K562 (cell line): ENCODE results near the gene SLC25A33. TPM values are rescaled to one million over a fixed set of nuclear protein-coding genes. Genes with fewer than 3 reads are reported as not detected.

Source experiments
- ATAC-seq: fragments of 200-7000 bp; cut with Tn5 transposase; 3 replicates; pipeline ENCODE4 v1.9.1; 2020; ENCODE audit warnings: moderate library complexity
- BruUV-seq: library from RNA; stranded (reverse); fragments of 400-500 nt; replicated peaks from 2 replicates; lab custom pipeline; 2021; lab: Mats Ljungman, UMichigan
- CTCF ChIA-PET: fragments of 300-600 bp; formaldehyde crosslinking; extraction: SDS; loops from one replicate; lab custom pipeline; 2021; ENCODE audit warnings: low intra/inter-chr PET ratio; lab: Yijun Ruan, JAX
- POLR2A ChIA-PET: fragments of 300-600, 350-650 bp; sonication (Branson Sonifier 250); formaldehyde crosslinking; extraction: SDS; loops from one replicate; lab custom pipeline; 2021; ENCODE audit warnings: antibody characterized with exemption, inconsistent platforms; lab: Yijun Ruan, JAX
- DNase-seq, 4 experiments: peaks; one replicate each; pipeline versions ENCODE4 v3.0.0 to v3.0.0-alpha.2; 2011 to 2018; ENCODE audit warnings: low spot score in 3 of 4, mixed read lengths in 3 of 4; ENCODE audit errors: extremely low read depth in 1 of 4
- FAIRE-seq: peaks from 2 replicates; lab custom pipeline; 2011; peaks lifted over from hg19 to GRCh38; lab: Jason Lieb, UNC
- H2AFZ ChIP-seq: 2 replicates; pipeline ENCODE4 v1.6.0; 2011; ENCODE audit warnings: low read depth, low read length, control low read depth, inconsistent platforms
- H3K27ac ChIP-seq: fragments of 200-600 bp; 3 replicates; pipeline ENCODE4 v1.8.0; 2011; ENCODE audit warnings: low read depth, mild to moderate bottlenecking, control low read depth, inconsistent platforms, low read length, moderate library complexity, mixed read lengths; ENCODE audit errors: extremely low read depth
- H3K27me3 ChIP-seq, 2 experiments: fragments of 300-600 bp in 1 of 2; 2 replicates in 1 of 2; 3 replicates in 1 of 2; pipeline versions ENCODE4 v1.6.0 to v1.8.0; 2011; ENCODE audit warnings: inconsistent platforms in 2 of 2, low read length in 2 of 2, mild to moderate bottlenecking in 1 of 2, mixed read lengths in 1 of 2, moderate library complexity in 1 of 2; ENCODE audit not compliant: control insufficient read depth in 2 of 2, insufficient read depth in 2 of 2
- H3K36me3 ChIP-seq: fragments of 300-600 bp; 3 replicates; pipeline ENCODE4 v1.8.0; 2011; ENCODE audit warnings: mild to moderate bottlenecking, low read length, inconsistent platforms; ENCODE audit not compliant: control insufficient read depth, insufficient read depth
- H3K4me1 ChIP-seq, 2 experiments: fragments of 200-600 bp in 1 of 2; replicated peaks in 1 of 2; 2 replicates in 1 of 2; 3 replicates in 1 of 2; pipeline versions ENCODE4 v1.5.1 to v1.8.0; 2011; ENCODE audit warnings: inconsistent platforms in 2 of 2, low read length in 2 of 2, mild to moderate bottlenecking in 1 of 2, mixed read lengths in 1 of 2, moderate library complexity in 1 of 2; ENCODE audit not compliant: control insufficient read depth in 2 of 2, insufficient read depth in 2 of 2
- H3K4me2 ChIP-seq: 2 replicates; pipeline ENCODE4 v1.6.1; 2011; ENCODE audit warnings: low read length, control low read depth, inconsistent platforms, mixed read lengths; ENCODE audit not compliant: insufficient read depth
- H3K4me3 ChIP-seq: fragments of 200-600 bp; sonication (generic), shearing (Covaris generic); 2 replicates; pipeline ENCODE4 v1.5.1; 2016; ENCODE audit warnings: control low read depth, inconsistent platforms
- H3K79me2 ChIP-seq: fragments of 200-600 bp; 3 replicates; pipeline ENCODE4 v1.8.0; 2011; ENCODE audit warnings: low read length, inconsistent platforms; ENCODE audit not compliant: control insufficient read depth, insufficient read depth
- H3K9ac ChIP-seq, 2 experiments: 2 replicates each; pipeline versions ENCODE4 v1.6.0 to v1.6.1; 2011; ENCODE audit warnings: low read depth in 2 of 2, low read length in 2 of 2, control low read depth in 1 of 2, inconsistent platforms in 1 of 2, mild to moderate bottlenecking in 1 of 2, mixed read lengths in 1 of 2; ENCODE audit not compliant: insufficient read depth in 1 of 2
- H3K9me1 ChIP-seq: one replicate; pipeline ENCODE4 v1.6.0; 2011; ENCODE audit warnings: inconsistent platforms, mild to moderate bottlenecking, low read length, moderate library complexity; ENCODE audit not compliant: control insufficient read depth, insufficient read depth
- H3K9me3 ChIP-seq: replicated peaks from 2 replicates; pipeline ENCODE4 v1.5.1; 2011; ENCODE audit warnings: low read depth, low read length, inconsistent platforms; ENCODE audit not compliant: control insufficient read depth, insufficient read depth
- H4K20me1 ChIP-seq: replicated peaks from 2 replicates; pipeline ENCODE4 v1.6.1; 2011; ENCODE audit warnings: low read length, inconsistent platforms, mixed read lengths; ENCODE audit not compliant: control insufficient read depth, insufficient read depth
- RBFOX2 ChIP-seq: fragments of 200-400 bp; formaldehyde crosslinking; IDR thresholded peaks from 2 replicates; pipeline ENCODE4 v1.6.1; 2017; ENCODE audit warnings: low read depth, mild to moderate bottlenecking, low read length, moderate library complexity
- TAF15 ChIP-seq: fragments of 200-400 bp; formaldehyde crosslinking; IDR thresholded peaks from 2 replicates; pipeline ENCODE4 v1.6.1; 2017; ENCODE audit warnings: mild to moderate bottlenecking, low read depth, low read length, moderate library complexity
- ZNF146 ChIP-seq: IDR thresholded peaks from one replicate; pipeline ENCODE4 v1.6.1; 2018; ENCODE audit warnings: missing compliant biosample characterization; ENCODE audit not compliant: unreplicated experiment
- WGBS: fragments of 100-300 bp; shearing (Covaris generic); methylation state at CpG from one replicate; pipeline ENCODE4 v1.1.6; 2016; ENCODE audit warnings: low coverage, mixed read lengths; ENCODE audit not compliant: insufficient coverage; ENCODE audit errors: missing lambda C conversion rate; 5-methylcytosine and 5-hydroxymethylcytosine counted together
- in situ Hi-C: fragments of 300-500 bp; cut with MboI; formaldehyde crosslinking; loops from 4 replicates; pipeline ENCODE4 v1.15.0; 2018; ENCODE audit warnings: inconsistent platforms, mixed read lengths
- intact Hi-C: fragments of 100-400 bp; cut with micrococcal nuclease; formaldehyde crosslinking; loops from 2 replicates; pipeline ENCODE4 v1.14.2; 2022
- polyA plus RNA-seq, 8 experiments: library from polyadenylated mRNA; depleted of rRNA in 4 of 8; stranded (reverse) in 5 of 8; unstranded in 3 of 8; fragments of >200 nt; fragmentation: Nextera tagmentation in 2 of 8; fragmentation: Illumina TruSeq in 1 of 8; extraction: Ambion mirVana in 2 of 8; extraction: Trizol in 1 of 8; gene quantifications; 2 replicates each; pipeline versions ENCODE4 v1.2.1 to v1.2.3, GENCODE V29; 2011 to 2014; ENCODE audit warnings: inconsistent platforms in 1 of 8, missing spikeins in 1 of 8
- total RNA-seq, 7 experiments: library from RNA; depleted of rRNA in 6 of 7; stranded (reverse); fragments of >200 nt in 6 of 7; fragmentation: Illumina TruSeq in 2 of 7; extraction: Trizol in 2 of 7; gene quantifications; 2 replicates each; pipeline versions ENCODE4 v1.2.1 to v1.2.3, GENCODE V29; 2011 to 2021; ENCODE audit warnings: low replicate concordance in 1 of 7

Gene SLC25A33
- total and polyA plus RNA-seq, 9 of the 15 experiments (the other 6 are each of a cell fraction or from before 2014, with no cell fraction given), result 3.2 to 23.5 (median 17.5) TPM

GRCh38 chr1:9495854-9496374 is 43.4 kb upstream of the SLC25A33 start:
- POLR2A ChIA-PET, result interaction anchor here (0.6 to 0.8 kb wide), 5 partner anchors 46 to 390 kb away, joined by 3 read pairs; no protein-coding TSS in a partner anchor
- intact Hi-C loops, result loop anchor here (1.0 to 10.0 kb wide), 5 partner anchors 46 to 381 kb away; no protein-coding TSS in a partner anchor
- Histone ChIP-seq H3K4me2 (peak overlapping the region; percentile 75; the same call in 1 of the 2 replicates), H3K27ac (no peak overlapping the region), H3K9me3 (no peaks in the 10 kb centered on the region)
- BruUV-seq, result no TSS peak
- TF ChIP-seq RBFOX2 (no peak), ZNF146 (peak; percentile 37), TAF15 (no peak)
- TF ChIP-seq, all 486 proteins: peak for 1
- no peak overlapping the region for H3K9ac ChIP-seq
- in situ Hi-C loops, result no loop called here
- no peak overlapping the region for H3K4me3 ChIP-seq
- DNase-seq (no peak), ATAC-seq (no peak), FAIRE-seq (no peak)
- CTCF ChIA-PET, result interaction anchor here (0.6 to 3.5 kb wide), 6 partner anchors 42 to 388 kb away, joined by 3 to 40 read pairs (median 4); no protein-coding TSS in a partner anchor
- H3K9me1 ChIP-seq, result no peaks in the 10 kb centered on the region
- 42% methylated on average over 8 of the region's 8 CpGs for WGBS
- peak overlapping the region; percentile 89 for H2AFZ ChIP-seq
- no peaks in the 10 kb centered on the region for H3K36me3 ChIP-seq
- no peaks in the 10 kb centered on the region for H3K79me2 ChIP-seq
- peaks cover 12 to 55% of the 10 kb centered on the region in 2 experiments for H3K27me3 ChIP-seq
- peaks cover 4 to 8% of the 10 kb centered on the region in 2 experiments; a peak in 3 of 5 replicates for H3K4me1 ChIP-seq
- peaks cover 2% of the 10 kb centered on the region; the same call in 1 of the 2 replicates for H4K20me1 ChIP-seq
